GM12878 (cell line): Measurements from ENCODE around the gene CFL2. TPM values are rescaled to one million over a fixed set of nuclear protein-coding genes. Genes with fewer than 3 reads are reported as not detected.

Experiments used
- ESRRA ChIP-seq: IDR thresholded peaks from 2 replicates; pipeline ENCODE4 v1.6.1; 2012; ENCODE audit warnings: mild to moderate bottlenecking, low read length, improper control_type of control experiment
- FOXK2 ChIP-seq: fragments of 450-650 bp; IDR thresholded peaks from 2 replicates; pipeline ENCODE4 v1.6.1; 2017; ENCODE audit warnings: mild to moderate bottlenecking, moderate library complexity
- GATAD2B ChIP-seq: fragments of 450-650 bp; conservative IDR thresholded peaks from 2 replicates; pipeline ENCODE4 v1.6.1; 2017; ENCODE audit warnings: low read depth, mild to moderate bottlenecking, moderate library complexity
- MTA3 ChIP-seq: IDR thresholded peaks from 2 replicates; pipeline ENCODE4 v1.6.1; 2012; ENCODE audit warnings: low read length, inconsistent platforms, borderline replicate concordance
- POLR2AphosphoS5 ChIP-seq: IDR thresholded peaks from 2 replicates; pipeline ENCODE4 v1.6.1; 2011; ENCODE audit warnings: mild to moderate bottlenecking, low read length, inconsistent platforms
- RUNX3 ChIP-seq: IDR thresholded peaks from 2 replicates; pipeline ENCODE4 v1.6.1; 2012; ENCODE audit warnings: low read length, inconsistent platforms
- WRNIP1 ChIP-seq: IDR thresholded peaks from 2 replicates; pipeline ENCODE4 v1.6.1; 2011; ENCODE audit warnings: low read depth, low read length, improper control_type of control experiment, borderline replicate concordance
- ZNF207 ChIP-seq: fragments of 450-650 bp; IDR thresholded peaks from 2 replicates; pipeline ENCODE4 v1.6.1; 2014; ENCODE audit warnings: antibody characterized with exemption, mild to moderate bottlenecking, borderline replicate concordance
- polyA plus RNA-seq, 11 experiments: library from polyadenylated mRNA; depleted of rRNA in 4 of 11; unstranded in 6 of 11; stranded (reverse) in 5 of 11; fragments of >200 nt; fragmentation: Nextera tagmentation in 4 of 11; fragmentation: Illumina TruSeq in 1 of 11; extraction: Ambion mirVana in 4 of 11; extraction: Trizol in 1 of 11; gene quantifications; 1 replicate in 1 of 11; 2 replicates in 10 of 11; pipeline versions ENCODE4 v1.2.1 to v1.2.3, GENCODE V29; 2011 to 2016; ENCODE audit warnings: inconsistent platforms in 2 of 11, missing spikeins in 2 of 11, low read depth in 1 of 11
- total RNA-seq, 4 experiments: library from RNA; depleted of rRNA in 3 of 4; stranded (reverse); fragments of >200 nt in 3 of 4; fragmentation: Illumina TruSeq in 1 of 4; extraction: Trizol in 1 of 4; gene quantifications; 2 replicates each; pipeline versions ENCODE4 v1.2.1 to v1.2.3, GENCODE V29; 2013 to 2021
- TF ChIP-seq, protein P1 (sequence below): IDR thresholded peaks from 2 replicates; pipeline ENCODE4 v1.6.1; 2012; ENCODE audit warnings: improper control_type of control experiment, low read depth, low read length; ENCODE audit not compliant: insufficient replicate concordance
- TF ChIP-seq, protein P2 (sequence below): fragments of 450-650 bp; IDR thresholded peaks from 2 replicates; pipeline ENCODE4 v1.6.1; 2017; ENCODE audit warnings: low read depth, mild to moderate bottlenecking, moderate library complexity

The CFL2 gene
- total and polyA plus RNA-seq, 10 of the 15 experiments (the other 5 are each of a cell fraction or from before 2014, with no cell fraction given) = 4.7 to 13.4 (median 8.4) TPM

DNA sequence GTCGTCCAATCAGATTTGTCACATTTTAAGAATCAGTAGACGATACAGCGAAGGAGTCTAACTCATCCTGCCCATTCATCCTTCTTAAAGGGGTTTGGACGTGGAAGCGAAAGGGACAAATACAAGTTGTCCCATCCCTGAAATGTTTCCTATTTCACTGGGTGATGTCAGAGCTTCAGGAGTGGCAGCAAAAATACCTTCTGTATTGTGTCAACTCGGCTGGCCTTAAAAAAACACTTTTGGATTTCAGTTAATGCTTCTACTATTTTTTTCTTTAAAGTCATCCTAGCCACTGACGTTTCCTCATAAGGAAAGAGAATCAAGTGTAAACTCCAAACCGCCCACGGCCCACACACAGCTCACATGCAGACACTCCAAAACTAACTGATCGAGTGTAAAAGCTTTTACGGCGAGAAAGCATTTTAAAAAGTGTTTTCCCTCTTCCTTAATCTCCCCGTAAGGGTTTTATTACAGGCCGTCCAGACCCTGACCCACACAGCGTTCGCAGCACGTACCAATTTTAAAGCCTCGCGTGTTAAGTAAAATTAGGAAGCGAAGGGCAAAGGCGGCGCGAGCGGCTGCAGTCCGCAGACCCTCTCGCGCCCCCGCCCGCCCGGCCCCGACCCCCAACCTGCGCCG, 593 bp downstream of the CFL2 start (continued):
- TF ChIP-seq, protein P1, sequence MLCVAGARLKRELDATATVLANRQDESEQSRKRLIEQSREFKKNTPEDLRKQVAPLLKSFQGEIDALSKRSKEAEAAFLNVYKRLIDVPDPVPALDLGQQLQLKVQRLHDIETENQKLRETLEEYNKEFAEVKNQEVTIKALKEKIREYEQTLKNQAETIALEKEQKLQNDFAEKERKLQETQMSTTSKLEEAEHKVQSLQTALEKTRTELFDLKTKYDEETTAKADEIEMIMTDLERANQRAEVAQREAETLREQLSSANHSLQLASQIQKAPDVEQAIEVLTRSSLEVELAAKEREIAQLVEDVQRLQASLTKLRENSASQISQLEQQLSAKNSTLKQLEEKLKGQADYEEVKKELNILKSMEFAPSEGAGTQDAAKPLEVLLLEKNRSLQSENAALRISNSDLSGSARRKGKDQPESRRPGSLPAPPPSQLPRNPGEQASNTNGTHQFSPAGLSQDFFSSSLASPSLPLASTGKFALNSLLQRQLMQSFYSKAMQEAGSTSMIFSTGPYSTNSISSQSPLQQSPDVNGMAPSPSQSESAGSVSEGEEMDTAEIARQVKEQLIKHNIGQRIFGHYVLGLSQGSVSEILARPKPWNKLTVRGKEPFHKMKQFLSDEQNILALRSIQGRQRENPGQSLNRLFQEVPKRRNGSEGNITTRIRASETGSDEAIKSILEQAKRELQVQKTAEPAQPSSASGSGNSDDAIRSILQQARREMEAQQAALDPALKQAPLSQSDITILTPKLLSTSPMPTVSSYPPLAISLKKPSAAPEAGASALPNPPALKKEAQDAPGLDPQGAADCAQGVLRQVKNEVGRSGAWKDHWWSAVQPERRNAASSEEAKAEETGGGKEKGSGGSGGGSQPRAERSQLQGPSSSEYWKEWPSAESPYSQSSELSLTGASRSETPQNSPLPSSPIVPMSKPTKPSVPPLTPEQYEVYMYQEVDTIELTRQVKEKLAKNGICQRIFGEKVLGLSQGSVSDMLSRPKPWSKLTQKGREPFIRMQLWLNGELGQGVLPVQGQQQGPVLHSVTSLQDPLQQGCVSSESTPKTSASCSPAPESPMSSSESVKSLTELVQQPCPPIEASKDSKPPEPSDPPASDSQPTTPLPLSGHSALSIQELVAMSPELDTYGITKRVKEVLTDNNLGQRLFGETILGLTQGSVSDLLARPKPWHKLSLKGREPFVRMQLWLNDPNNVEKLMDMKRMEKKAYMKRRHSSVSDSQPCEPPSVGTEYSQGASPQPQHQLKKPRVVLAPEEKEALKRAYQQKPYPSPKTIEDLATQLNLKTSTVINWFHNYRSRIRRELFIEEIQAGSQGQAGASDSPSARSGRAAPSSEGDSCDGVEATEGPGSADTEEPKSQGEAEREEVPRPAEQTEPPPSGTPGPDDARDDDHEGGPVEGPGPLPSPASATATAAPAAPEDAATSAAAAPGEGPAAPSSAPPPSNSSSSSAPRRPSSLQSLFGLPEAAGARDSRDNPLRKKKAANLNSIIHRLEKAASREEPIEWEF = no peak
- TF ChIP-seq GATAD2B = no peak
- TF ChIP-seq POLR2AphosphoS5 = peak; percentile 29; the same call in 1 of the 2 replicates
- no peak for TF ChIP-seq WRNIP1
- TF ChIP-seq RUNX3 = peak; percentile 20; the same call in 1 of the 2 replicates
- TF ChIP-seq FOXK2 = no peak
- TF ChIP-seq MTA3 = peak; percentile 38; the same call in 1 of the 2 replicates
- TF ChIP-seq ESRRA = no peak
- TF ChIP-seq, protein P2, sequence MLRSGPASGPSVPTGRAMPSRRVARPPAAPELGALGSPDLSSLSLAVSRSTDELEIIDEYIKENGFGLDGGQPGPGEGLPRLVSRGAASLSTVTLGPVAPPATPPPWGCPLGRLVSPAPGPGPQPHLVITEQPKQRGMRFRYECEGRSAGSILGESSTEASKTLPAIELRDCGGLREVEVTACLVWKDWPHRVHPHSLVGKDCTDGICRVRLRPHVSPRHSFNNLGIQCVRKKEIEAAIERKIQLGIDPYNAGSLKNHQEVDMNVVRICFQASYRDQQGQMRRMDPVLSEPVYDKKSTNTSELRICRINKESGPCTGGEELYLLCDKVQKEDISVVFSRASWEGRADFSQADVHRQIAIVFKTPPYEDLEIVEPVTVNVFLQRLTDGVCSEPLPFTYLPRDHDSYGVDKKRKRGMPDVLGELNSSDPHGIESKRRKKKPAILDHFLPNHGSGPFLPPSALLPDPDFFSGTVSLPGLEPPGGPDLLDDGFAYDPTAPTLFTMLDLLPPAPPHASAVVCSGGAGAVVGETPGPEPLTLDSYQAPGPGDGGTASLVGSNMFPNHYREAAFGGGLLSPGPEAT = peak; percentile 8; the same call in 1 of the 2 replicates
- TF ChIP-seq ZNF207 = no peak
- TF ChIP-seq, all 136 proteins: peak for 6
